SK-N-SH (cell line): Measurements from ENCODE around the gene NALF2. TPM values are rescaled to one million over a fixed set of nuclear protein-coding genes. Genes with fewer than 3 reads are reported as not detected.

Source experiments
- CTCF ChIA-PET: fragments of 300-600, 350-600 bp; formaldehyde crosslinking; extraction: SDS; loops from one replicate; lab custom pipeline; 2021; lab: Yijun Ruan, JAX
- POLR2A ChIA-PET: fragments of 350-600 bp; sonication (Branson Sonifier 250); formaldehyde crosslinking; extraction: SDS; loops from one replicate; lab custom pipeline; 2020; ENCODE audit warnings: antibody characterized with exemption, inconsistent platforms; lab: Yijun Ruan, JAX
- DNase-seq: peaks from one replicate; pipeline ENCODE4 v3.0.0; 2012
- H2AFZ ChIP-seq: fragments of 200-600 bp; sonication (generic); 2 replicates; pipeline ENCODE4 v1.8.1; 2016; ENCODE audit warnings: antibody characterized with exemption, mild to moderate bottlenecking, low read depth
- H3F3A ChIP-seq: fragments of 200-600 bp; sonication (generic); replicated peaks from 2 replicates; pipeline ENCODE3; 2016; ENCODE audit warnings: antibody characterized with exemption, mild to moderate bottlenecking; ENCODE audit not compliant: insufficient read depth
- H3K27ac ChIP-seq, 2 experiments: fragments of 200-500 bp in 1 of 2; fragments of 200-600 bp in 1 of 2; sonication (Bioruptor generic) in 1 of 2; sonication (generic), shearing (Covaris generic) in 1 of 2; 2 replicates each; pipeline versions ENCODE4 v1.5.1 to v1.6.1; 2014 to 2016; ENCODE audit warnings: low read depth in 2 of 2, inconsistent platforms in 1 of 2, low read length in 1 of 2, mild to moderate bottlenecking in 1 of 2, mixed read lengths in 1 of 2
- H3K27me3 ChIP-seq: fragments of 200-600 bp; sonication (generic), shearing (Covaris generic); 2 replicates; pipeline ENCODE4 v1.6.1; 2016; ENCODE audit warnings: mixed run types; ENCODE audit not compliant: insufficient read depth
- H3K36me3 ChIP-seq, 2 experiments: fragments of 200-500 bp in 1 of 2; fragments of 200-600 bp in 1 of 2; sonication (Bioruptor generic) in 1 of 2; sonication (generic) in 1 of 2; replicated peaks in 1 of 2; 2 replicates each; pipeline versions ENCODE3 to v1.5.1; 2014 to 2016; ENCODE audit warnings: low read length in 1 of 2, mild to moderate bottlenecking in 1 of 2; ENCODE audit not compliant: insufficient read depth in 2 of 2, control insufficient read depth in 1 of 2
- H3K4me1 ChIP-seq, 2 experiments: fragments of 200-500 bp in 1 of 2; fragments of 200-600 bp in 1 of 2; sonication (Bioruptor generic) in 1 of 2; sonication (generic), shearing (Covaris generic) in 1 of 2; 2 replicates each; pipeline versions ENCODE4 v1.5.1 to v1.6.1; 2014 to 2016; ENCODE audit warnings: low read depth in 1 of 2, low read length in 1 of 2, mixed run types in 1 of 2; ENCODE audit not compliant: insufficient read depth in 2 of 2, control insufficient read depth in 1 of 2
- H3K4me2 ChIP-seq: fragments of 200-600 bp; sonication (generic), shearing (Covaris generic); 2 replicates; pipeline ENCODE4 v1.6.1; 2017; ENCODE audit warnings: mixed run types
- H3K4me3 ChIP-seq, 2 experiments: fragments of 200-500 bp in 1 of 2; fragments of 200-600 bp in 1 of 2; sonication (Bioruptor generic) in 1 of 2; sonication (generic), shearing (Covaris generic) in 1 of 2; 2 replicates each; pipeline versions ENCODE4 v1.5.1 to v1.8.1; 2014 to 2016; ENCODE audit warnings: low read depth in 2 of 2, inconsistent platforms in 1 of 2, low read length in 1 of 2, mild to moderate bottlenecking in 1 of 2, mixed read lengths in 1 of 2, moderate library complexity in 1 of 2
- H3K79me2 ChIP-seq: fragments of 200-600 bp; sonication (generic); 2 replicates; pipeline ENCODE4 v1.8.1; 2017; ENCODE audit warnings: mild to moderate bottlenecking; ENCODE audit not compliant: insufficient read depth
- H3K9ac ChIP-seq: fragments of 200-600 bp; sonication (generic); 2 replicates; pipeline ENCODE4 v1.6.1; 2017; ENCODE audit warnings: mixed run types
- H3K9me2 ChIP-seq: fragments of 200-600 bp; sonication (generic); 2 replicates; pipeline ENCODE4 v1.6.1; 2017; ENCODE audit warnings: mixed run types
- H3K9me3 ChIP-seq: fragments of 200-600 bp; sonication (generic); 2 replicates; pipeline ENCODE4 v1.6.1; 2017; ENCODE audit warnings: mixed run types, mild to moderate bottlenecking, moderate library complexity
- H4K20me1 ChIP-seq: fragments of 200-600 bp; sonication (generic); 2 replicates; pipeline ENCODE4 v1.6.1; 2017; ENCODE audit warnings: mild to moderate bottlenecking, mixed run types; ENCODE audit not compliant: insufficient read depth
- EZH2phosphoT487 ChIP-seq: fragments of 200-600 bp; sonication (generic); IDR thresholded peaks from 2 replicates; pipeline ENCODE4 v1.6.1; 2017; ENCODE audit warnings: low read depth, mixed run types, mild to moderate bottlenecking, antibody characterized with exemption, moderate library complexity, borderline replicate concordance
- FOXM1 ChIP-seq: IDR thresholded peaks from 2 replicates; pipeline ENCODE4 v1.4.0; 2012; ENCODE audit warnings: low read depth, mild to moderate bottlenecking
- GATA2 ChIP-seq: sonication (generic); formaldehyde crosslinking; IDR thresholded peaks from 2 replicates; pipeline ENCODE4 v1.5.0; 2020; ENCODE audit warnings: mild to moderate bottlenecking, missing genetic modification reagents
- MEF2A ChIP-seq: IDR thresholded peaks from 2 replicates; pipeline ENCODE4 v1.4.0; 2012; ENCODE audit warnings: low read depth, borderline replicate concordance
- MXI1 ChIP-seq: IDR thresholded peaks from 2 replicates; pipeline ENCODE4 v1.6.1; 2012; ENCODE audit warnings: mild to moderate bottlenecking, low read depth, low read length, improper control_type of control experiment
- PBX3 ChIP-seq: IDR thresholded peaks from 2 replicates; pipeline ENCODE4; 2012
- RAD21 ChIP-seq: IDR thresholded peaks from 2 replicates; pipeline ENCODE4 v1.6.1; 2012; ENCODE audit warnings: mild to moderate bottlenecking, low read length
- RXRA ChIP-seq: IDR thresholded peaks from 2 replicates; pipeline ENCODE4 v1.4.0; 2012; ENCODE audit warnings: low read depth, mild to moderate bottlenecking, borderline replicate concordance
- SIN3A ChIP-seq: IDR thresholded peaks from 2 replicates; pipeline ENCODE4 v1.6.1; 2012; ENCODE audit warnings: low read depth, mild to moderate bottlenecking, low read length, moderate library complexity, borderline replicate concordance
- TCF12 ChIP-seq: IDR thresholded peaks from 2 replicates; pipeline ENCODE4 v1.4.0; 2012
- TEAD4 ChIP-seq: IDR thresholded peaks from 2 replicates; pipeline ENCODE4 v1.4.0; 2012; ENCODE audit warnings: mild to moderate bottlenecking, borderline replicate concordance; ENCODE audit not compliant: insufficient read depth
- WGBS: methylation state at CpG from one replicate; pipeline ENCODE4 v1.1.6; 2017; ENCODE audit warnings: low lambda C conversion rate; 5-methylcytosine and 5-hydroxymethylcytosine counted together
- polyA plus RNA-seq, 3 experiments: library from polyadenylated mRNA; depleted of rRNA; stranded (reverse); fragments of >200 nt; gene quantifications; 2 replicates each; pipeline ENCODE4 v1.2.3, GENCODE V29; 2012
- TF ChIP-seq, protein P1 (sequence below): fragments of 200-600 bp; sonication (generic); IDR thresholded peaks from 2 replicates; pipeline ENCODE4 v1.6.1; 2017; ENCODE audit warnings: antibody characterized with exemption, mild to moderate bottlenecking, moderate library complexity
- TF ChIP-seq, protein P2 (sequence below): fragments of 150-350 bp; IDR thresholded peaks from 2 replicates; pipeline ENCODE4 v1.6.1; 2017; ENCODE audit warnings: antibody characterized with exemption, low read length, low read depth, borderline replicate concordance
- TF ChIP-seq, protein P3 (sequence below): fragments of 150-350 bp; IDR thresholded peaks from 2 replicates; pipeline ENCODE4 v1.6.1; 2016; ENCODE audit warnings: mild to moderate bottlenecking, low read depth, low read length

The NALF2 gene
- polyA plus RNA-seq, 1 of the 3 experiments (the other 2 are of a cell fraction) = 0.02 TPM

GRCh38 chrX:69496183-69496582 lies 7.9 kb upstream of the NALF2 start:
- no peaks in the 10 kb centered on the region for H3F3A ChIP-seq

GRCh38 chrX:69501429-69501828 lies 2.7 kb upstream of the NALF2 start:
- no peak overlapping the region for H3K9ac ChIP-seq
- no peak for TF ChIP-seq MEF2A
- no peak for TF ChIP-seq RAD21
- TF ChIP-seq PBX3 = peak; percentile 79
- 0% methylated on average over 2 of the region's 3 CpGs for WGBS
- H3K9me3 ChIP-seq = no peaks in the 10 kb centered on the region
- no peaks in the 10 kb centered on the region for H3K9me2 ChIP-seq
- no peaks in the 10 kb centered on the region for H3K36me3 ChIP-seq
- ChIA-PET POLR2A (no interaction called here), CTCF (interaction anchor here (0.8 to 1.7 kb wide), 2 partner anchors 117 to 529 kb away, joined by 5 to 6 read pairs; no protein-coding TSS in a partner anchor)
- H3K79me2 ChIP-seq = no peaks in the 10 kb centered on the region
- peaks cover 9% of the 10 kb centered on the region; the same call in 1 of the 2 replicates for H3K27me3 ChIP-seq
- H3K4me2 ChIP-seq = no peak overlapping the region
- DNase-seq = no peak
- no peaks in the 10 kb centered on the region for H3F3A ChIP-seq
- peaks cover 1% of the 10 kb centered on the region; the same call in 1 of the 2 replicates for H4K20me1 ChIP-seq
- no peak overlapping the region for H3K4me3 ChIP-seq
- H2AFZ ChIP-seq = no peak overlapping the region
- no peak overlapping the region for H3K27ac ChIP-seq
- H3K4me1 ChIP-seq = no peaks in the 10 kb centered on the region; a peak in 1 of 4 replicates

More at GRCh38 chrX:69496183-69496582, 7.9 kb upstream of the NALF2 start:
- H3K27ac ChIP-seq = no peak overlapping the region
- no peaks in the 10 kb centered on the region for H3K36me3 ChIP-seq
- H3K4me2 ChIP-seq = no peak overlapping the region
- no peak for DNase-seq
- H3K9me2 ChIP-seq = no peaks in the 10 kb centered on the region
- WGBS = 0% methylated on average over 1 of the region's 1 CpG
- H3K4me3 ChIP-seq = no peak overlapping the region
- TF ChIP-seq FOXM1 = no peak
- no peak overlapping the region for H3K9ac ChIP-seq
- no peaks in the 10 kb centered on the region for H3K79me2 ChIP-seq
- no peaks in the 10 kb centered on the region for H4K20me1 ChIP-seq
- ChIA-PET POLR2A (no interaction called here), CTCF (interaction anchor here (4.2 kb wide), 1 partner anchor 122 kb away, joined by 45 read pairs; no protein-coding TSS in a partner anchor)
- no peaks in the 10 kb centered on the region for H3K4me1 ChIP-seq
- no peaks in the 10 kb centered on the region for H3K9me3 ChIP-seq
- no peaks in the 10 kb centered on the region; the same call in 1 of the 2 replicates for H3K27me3 ChIP-seq
- H2AFZ ChIP-seq = no peak overlapping the region

DNA sequence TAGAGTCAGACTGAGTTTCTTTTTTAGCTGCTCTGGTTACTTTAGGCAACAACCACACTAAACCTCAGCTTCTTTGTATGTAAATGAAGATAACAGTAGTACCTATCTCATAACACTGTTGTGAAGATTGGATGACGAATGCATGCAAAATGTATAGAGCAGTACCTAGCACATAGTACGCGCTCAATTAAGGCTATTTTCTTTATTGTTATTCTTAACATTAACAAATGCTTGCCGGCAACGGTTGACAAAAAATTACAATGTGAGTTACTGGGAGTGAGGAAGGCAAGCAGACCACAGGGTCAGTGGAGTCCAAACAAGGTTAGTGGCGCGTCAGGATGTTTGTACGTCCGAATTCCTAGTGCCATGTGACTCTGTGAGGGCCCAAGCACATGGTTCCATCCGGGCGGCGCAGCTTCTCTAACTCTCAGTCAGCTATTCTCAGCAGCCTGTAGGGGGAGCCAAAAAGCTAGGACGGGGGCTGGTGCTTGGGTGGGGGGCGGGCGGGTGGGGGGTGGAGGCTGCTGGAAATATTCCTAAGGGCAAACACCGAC lies 821 bp upstream of the NALF2 start:
- H3K4me3 ChIP-seq = peak overlapping the region in 1 of 2 experiments; percentile 44; a peak in 1 of 4 replicates
- no peaks in the 10 kb centered on the region for H3K9me3 ChIP-seq
- H4K20me1 ChIP-seq = peaks cover 6% of the 10 kb centered on the region; the same call in 1 of the 2 replicates
- TF ChIP-seq TEAD4 (no peak), MEF2A (no peak), RXRA (no peak), EZH2phosphoT487 (no peak), RAD21 (peak; percentile 23; the same call in 1 of the 2 replicates), MXI1 (peak; percentile 71; the same call in 1 of the 2 replicates), TCF12 (no peak), GATA2 (no peak), SIN3A (no peak)
- TF ChIP-seq, protein P1, sequence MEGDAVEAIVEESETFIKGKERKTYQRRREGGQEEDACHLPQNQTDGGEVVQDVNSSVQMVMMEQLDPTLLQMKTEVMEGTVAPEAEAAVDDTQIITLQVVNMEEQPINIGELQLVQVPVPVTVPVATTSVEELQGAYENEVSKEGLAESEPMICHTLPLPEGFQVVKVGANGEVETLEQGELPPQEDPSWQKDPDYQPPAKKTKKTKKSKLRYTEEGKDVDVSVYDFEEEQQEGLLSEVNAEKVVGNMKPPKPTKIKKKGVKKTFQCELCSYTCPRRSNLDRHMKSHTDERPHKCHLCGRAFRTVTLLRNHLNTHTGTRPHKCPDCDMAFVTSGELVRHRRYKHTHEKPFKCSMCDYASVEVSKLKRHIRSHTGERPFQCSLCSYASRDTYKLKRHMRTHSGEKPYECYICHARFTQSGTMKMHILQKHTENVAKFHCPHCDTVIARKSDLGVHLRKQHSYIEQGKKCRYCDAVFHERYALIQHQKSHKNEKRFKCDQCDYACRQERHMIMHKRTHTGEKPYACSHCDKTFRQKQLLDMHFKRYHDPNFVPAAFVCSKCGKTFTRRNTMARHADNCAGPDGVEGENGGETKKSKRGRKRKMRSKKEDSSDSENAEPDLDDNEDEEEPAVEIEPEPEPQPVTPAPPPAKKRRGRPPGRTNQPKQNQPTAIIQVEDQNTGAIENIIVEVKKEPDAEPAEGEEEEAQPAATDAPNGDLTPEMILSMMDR = peak; percentile 35
- TF ChIP-seq, protein P2, sequence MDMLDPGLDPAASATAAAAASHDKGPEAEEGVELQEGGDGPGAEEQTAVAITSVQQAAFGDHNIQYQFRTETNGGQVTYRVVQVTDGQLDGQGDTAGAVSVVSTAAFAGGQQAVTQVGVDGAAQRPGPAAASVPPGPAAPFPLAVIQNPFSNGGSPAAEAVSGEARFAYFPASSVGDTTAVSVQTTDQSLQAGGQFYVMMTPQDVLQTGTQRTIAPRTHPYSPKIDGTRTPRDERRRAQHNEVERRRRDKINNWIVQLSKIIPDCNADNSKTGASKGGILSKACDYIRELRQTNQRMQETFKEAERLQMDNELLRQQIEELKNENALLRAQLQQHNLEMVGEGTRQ = no peak
- TF ChIP-seq, protein P3, sequence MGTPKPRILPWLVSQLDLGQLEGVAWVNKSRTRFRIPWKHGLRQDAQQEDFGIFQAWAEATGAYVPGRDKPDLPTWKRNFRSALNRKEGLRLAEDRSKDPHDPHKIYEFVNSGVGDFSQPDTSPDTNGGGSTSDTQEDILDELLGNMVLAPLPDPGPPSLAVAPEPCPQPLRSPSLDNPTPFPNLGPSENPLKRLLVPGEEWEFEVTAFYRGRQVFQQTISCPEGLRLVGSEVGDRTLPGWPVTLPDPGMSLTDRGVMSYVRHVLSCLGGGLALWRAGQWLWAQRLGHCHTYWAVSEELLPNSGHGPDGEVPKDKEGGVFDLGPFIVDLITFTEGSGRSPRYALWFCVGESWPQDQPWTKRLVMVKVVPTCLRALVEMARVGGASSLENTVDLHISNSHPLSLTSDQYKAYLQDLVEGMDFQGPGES = no peak
- no peaks in the 10 kb centered on the region for H3F3A ChIP-seq
- H3K4me1 ChIP-seq = no peaks in the 10 kb centered on the region; a peak in 1 of 4 replicates
- H3K79me2 ChIP-seq = no peaks in the 10 kb centered on the region
- ChIA-PET CTCF (interaction anchor here (0.6 to 3.6 kb wide), 9 partner anchors 10 to 630 kb away, joined by 3 to 17 read pairs (median 3); partner anchors contain the start of gene IGBP1), POLR2A (no interaction called here)
- H3K4me2 ChIP-seq = no peak overlapping the region
- H3K9ac ChIP-seq = no peak overlapping the region
- H3K27me3 ChIP-seq = peaks cover 14% of the 10 kb centered on the region
- H3K9me2 ChIP-seq = no peaks in the 10 kb centered on the region
- no peaks in the 10 kb centered on the region for H3K36me3 ChIP-seq
- DNase-seq = peak; percentile 71
- no peak overlapping the region for H2AFZ ChIP-seq
- H3K27ac ChIP-seq = no peak overlapping the region
- 23% methylated on average over 9 of the region's 16 CpGs for WGBS
